AG09309 (cell line): ENCODE results near the gene MICAL3.
"Not testable (repeated sequence)": the region's sequence is repeated elsewhere in the genome, so short reads cannot be mapped to it uniquely, and the experiment has no call there.

Source experiments
- DNase-seq: peaks from one replicate; pipeline ENCODE4 v3.0.0-alpha.2; 2010; ENCODE audit warnings: low read depth
- H3K4me3 ChIP-seq: 2 replicates; pipeline ENCODE4 v1.5.1; 2011; ENCODE audit warnings: mild to moderate bottlenecking, low read depth, low read length, moderate library complexity; ENCODE audit not compliant: control insufficient read depth
- TF ChIP-seq, protein P1 (sequence below): IDR thresholded peaks from 2 replicates; pipeline ENCODE4 v1.5.1; 2011; ENCODE audit warnings: mild to moderate bottlenecking, low read depth, low read length, inconsistent platforms; ENCODE audit not compliant: insufficient read depth, control insufficient read depth; ENCODE audit errors: missing control alignments

The MICAL3 gene, protein sequence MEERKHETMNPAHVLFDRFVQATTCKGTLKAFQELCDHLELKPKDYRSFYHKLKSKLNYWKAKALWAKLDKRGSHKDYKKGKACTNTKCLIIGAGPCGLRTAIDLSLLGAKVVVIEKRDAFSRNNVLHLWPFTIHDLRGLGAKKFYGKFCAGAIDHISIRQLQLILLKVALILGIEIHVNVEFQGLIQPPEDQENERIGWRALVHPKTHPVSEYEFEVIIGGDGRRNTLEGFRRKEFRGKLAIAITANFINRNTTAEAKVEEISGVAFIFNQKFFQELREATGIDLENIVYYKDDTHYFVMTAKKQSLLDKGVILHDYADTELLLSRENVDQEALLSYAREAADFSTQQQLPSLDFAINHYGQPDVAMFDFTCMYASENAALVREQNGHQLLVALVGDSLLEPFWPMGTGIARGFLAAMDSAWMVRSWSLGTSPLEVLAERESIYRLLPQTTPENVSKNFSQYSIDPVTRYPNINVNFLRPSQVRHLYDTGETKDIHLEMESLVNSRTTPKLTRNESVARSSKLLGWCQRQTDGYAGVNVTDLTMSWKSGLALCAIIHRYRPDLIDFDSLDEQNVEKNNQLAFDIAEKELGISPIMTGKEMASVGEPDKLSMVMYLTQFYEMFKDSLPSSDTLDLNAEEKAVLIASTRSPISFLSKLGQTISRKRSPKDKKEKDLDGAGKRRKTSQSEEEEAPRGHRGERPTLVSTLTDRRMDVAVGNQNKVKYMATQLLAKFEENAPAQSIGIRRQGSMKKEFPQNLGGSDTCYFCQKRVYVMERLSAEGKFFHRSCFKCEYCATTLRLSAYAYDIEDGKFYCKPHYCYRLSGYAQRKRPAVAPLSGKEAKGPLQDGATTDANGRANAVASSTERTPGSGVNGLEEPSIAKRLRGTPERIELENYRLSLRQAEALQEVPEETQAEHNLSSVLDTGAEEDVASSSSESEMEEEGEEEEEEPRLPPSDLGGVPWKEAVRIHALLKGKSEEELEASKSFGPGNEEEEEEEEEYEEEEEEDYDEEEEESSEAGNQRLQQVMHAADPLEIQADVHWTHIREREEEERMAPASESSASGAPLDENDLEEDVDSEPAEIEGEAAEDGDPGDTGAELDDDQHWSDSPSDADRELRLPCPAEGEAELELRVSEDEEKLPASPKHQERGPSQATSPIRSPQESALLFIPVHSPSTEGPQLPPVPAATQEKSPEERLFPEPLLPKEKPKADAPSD (N-terminal part only)

DNA sequence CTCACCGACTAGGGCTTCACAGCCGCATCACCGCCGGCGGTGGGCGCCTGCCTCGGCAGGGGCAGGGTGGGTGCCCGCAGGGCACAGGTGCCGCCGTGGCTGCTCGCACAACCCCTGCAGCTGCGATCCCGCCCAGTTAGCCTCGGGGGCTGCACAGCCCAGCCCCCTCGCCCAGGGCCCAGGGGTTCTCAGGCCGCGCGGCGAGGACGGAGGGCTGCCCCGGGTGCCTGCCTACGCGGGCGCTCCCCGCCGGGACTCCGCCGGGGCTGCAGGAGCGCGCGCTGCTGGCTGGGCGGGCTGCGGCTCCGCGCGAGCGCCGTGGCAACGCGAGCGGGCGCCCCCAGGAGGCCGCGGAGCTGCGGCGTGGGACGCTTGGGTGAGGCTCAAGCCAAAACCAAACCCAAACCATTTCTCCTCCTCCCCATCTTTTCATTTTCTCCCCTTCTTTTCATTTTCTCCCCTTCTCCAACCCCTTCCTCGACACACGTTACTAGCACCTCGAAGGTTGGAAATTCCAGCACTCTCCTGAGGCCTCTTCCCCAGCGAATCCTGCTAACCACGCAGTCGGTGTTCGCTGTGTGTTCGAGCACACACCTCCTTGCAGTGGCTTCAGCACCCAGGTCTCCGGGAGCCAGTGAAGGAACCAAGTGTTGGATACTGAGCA, at the start of gene MICAL3:
MICAL3 (minus strand) TSS at position 286 of the 664 bp plus-strand sequence. CDS start 117,749 bp downstream, outside the sequence.
- no peak for DNase-seq
- TF ChIP-seq, protein P1, sequence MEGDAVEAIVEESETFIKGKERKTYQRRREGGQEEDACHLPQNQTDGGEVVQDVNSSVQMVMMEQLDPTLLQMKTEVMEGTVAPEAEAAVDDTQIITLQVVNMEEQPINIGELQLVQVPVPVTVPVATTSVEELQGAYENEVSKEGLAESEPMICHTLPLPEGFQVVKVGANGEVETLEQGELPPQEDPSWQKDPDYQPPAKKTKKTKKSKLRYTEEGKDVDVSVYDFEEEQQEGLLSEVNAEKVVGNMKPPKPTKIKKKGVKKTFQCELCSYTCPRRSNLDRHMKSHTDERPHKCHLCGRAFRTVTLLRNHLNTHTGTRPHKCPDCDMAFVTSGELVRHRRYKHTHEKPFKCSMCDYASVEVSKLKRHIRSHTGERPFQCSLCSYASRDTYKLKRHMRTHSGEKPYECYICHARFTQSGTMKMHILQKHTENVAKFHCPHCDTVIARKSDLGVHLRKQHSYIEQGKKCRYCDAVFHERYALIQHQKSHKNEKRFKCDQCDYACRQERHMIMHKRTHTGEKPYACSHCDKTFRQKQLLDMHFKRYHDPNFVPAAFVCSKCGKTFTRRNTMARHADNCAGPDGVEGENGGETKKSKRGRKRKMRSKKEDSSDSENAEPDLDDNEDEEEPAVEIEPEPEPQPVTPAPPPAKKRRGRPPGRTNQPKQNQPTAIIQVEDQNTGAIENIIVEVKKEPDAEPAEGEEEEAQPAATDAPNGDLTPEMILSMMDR: peak; percentile 47
- peak within 1 kb of the TSS; percentile 69 for H3K4me3 ChIP-seq

GRCh38 chr22:18073927-18074326, 49.6 kb upstream of the MICAL3 start:
- not testable (repeated sequence) for H3K4me3 ChIP-seq, DNase-seq

- no peak overlapping the region for H3K4me3 ChIP-seq
- DNase-seq: no peak
- TF ChIP-seq, protein P1: no peak
Measured at GRCh38 chr22:18073467-18073866, 49.1 kb upstream of the MICAL3 start.

GRCh38 chr22:18071968-18072310, 47.6 kb upstream of the MICAL3 start:
- TF ChIP-seq, protein P1: no peak
- no peak overlapping the region for H3K4me3 ChIP-seq
- DNase-seq: no peak

GRCh38 chr22:18071307-18071967, 47.1 kb upstream of the MICAL3 start:
- not testable (repeated sequence) for H3K4me3 ChIP-seq, DNase-seq

GRCh38 chr22:18070556-18071306, 46.4 kb upstream of the MICAL3 start:
- TF ChIP-seq, protein P1: peak; percentile 30
- no peak overlapping the region for H3K4me3 ChIP-seq
- DNase-seq: no peak
